A549 (cell line): ENCODE measurements around the gene FMNL2.

ENCODE experiments used
- EHMT2 ChIP-seq: fragments of 200-600 bp; sonication (generic); IDR thresholded peaks from 2 replicates; pipeline ENCODE4 v1.6.1; 2016; ENCODE audit warnings: antibody characterized with exemption, low read depth, mild to moderate bottlenecking, moderate library complexity
- HOXA7 ChIP-seq: fragments of 250-450 bp; sonication (Bioruptor Pico); IDR thresholded peaks from 2 replicates; pipeline ENCODE4 v1.5.0; 2020; ENCODE audit warnings: mild to moderate bottlenecking, moderate library complexity
- JUN ChIP-seq, 2 experiments: fragments of >200 bp; sonication (Bioruptor Twin); formaldehyde crosslinking; IDR thresholded peaks; 2 replicates in 1 of 2; 3 replicates in 1 of 2; pipeline ENCODE4 v1.6.1; 2016 to 2017
- JUNB ChIP-seq: fragments of >200 bp; sonication (Bioruptor Twin); formaldehyde crosslinking; IDR thresholded peaks from 2 replicates; pipeline ENCODE4 v1.6.1; 2016
- KDM1A ChIP-seq: fragments of 200-600 bp; sonication (generic); IDR thresholded peaks from 2 replicates; pipeline ENCODE4 v1.6.1; 2016; ENCODE audit warnings: low read depth, mild to moderate bottlenecking
- POLR2A ChIP-seq: IDR thresholded peaks from 2 replicates; pipeline ENCODE4 v1.6.1; 2012; ENCODE audit warnings: mild to moderate bottlenecking, low read length
- RARB ChIP-seq: fragments of 250-450 bp; sonication (Bioruptor Pico); IDR thresholded peaks from 2 replicates; pipeline ENCODE4 v1.8.0; 2021; ENCODE audit warnings: mild to moderate bottlenecking, moderate library complexity
- RCOR1 ChIP-seq: fragments of 150-350 bp; IDR thresholded peaks from 2 replicates; pipeline ENCODE4 v1.6.1; 2014; ENCODE audit warnings: antibody characterized with exemption, low read length, low read depth
- TF ChIP-seq, protein P1 (sequence below): fragments of >200 bp; sonication (Bioruptor Twin); formaldehyde crosslinking; IDR thresholded peaks from 3 replicates; pipeline ENCODE4 v1.5.1; 2016
- TF ChIP-seq, protein P2 (sequence below): IDR thresholded peaks from 2 replicates; pipeline ENCODE4 v1.6.1; 2012

DNA sequence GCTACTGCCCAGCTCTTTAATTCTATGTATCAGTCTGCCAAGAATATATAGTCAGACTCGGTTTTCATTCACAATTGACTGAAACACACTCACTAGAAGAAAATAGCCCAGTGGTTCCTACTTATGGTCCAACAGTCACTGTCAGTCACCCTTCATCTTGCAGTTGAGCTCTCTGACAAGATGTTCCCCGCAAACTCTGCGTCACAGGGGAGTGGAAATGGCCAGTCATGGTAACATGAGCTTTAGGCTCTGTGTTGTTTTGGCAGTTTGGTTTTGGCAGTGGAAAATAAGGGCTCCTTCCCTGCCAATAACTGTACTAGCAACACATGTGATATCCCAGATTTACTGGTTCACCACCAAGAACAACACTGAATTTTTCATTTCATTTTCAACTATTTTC lies 259.8 kb downstream of the FMNL2 start:
- TF ChIP-seq POLR2A: no peak
- no peak for TF ChIP-seq RARB (CRISPR knock-in tag)
- no peak for TF ChIP-seq HOXA7 (CRISPR knock-in tag)
- TF ChIP-seq RCOR1: no peak
- TF ChIP-seq, protein P1, sequence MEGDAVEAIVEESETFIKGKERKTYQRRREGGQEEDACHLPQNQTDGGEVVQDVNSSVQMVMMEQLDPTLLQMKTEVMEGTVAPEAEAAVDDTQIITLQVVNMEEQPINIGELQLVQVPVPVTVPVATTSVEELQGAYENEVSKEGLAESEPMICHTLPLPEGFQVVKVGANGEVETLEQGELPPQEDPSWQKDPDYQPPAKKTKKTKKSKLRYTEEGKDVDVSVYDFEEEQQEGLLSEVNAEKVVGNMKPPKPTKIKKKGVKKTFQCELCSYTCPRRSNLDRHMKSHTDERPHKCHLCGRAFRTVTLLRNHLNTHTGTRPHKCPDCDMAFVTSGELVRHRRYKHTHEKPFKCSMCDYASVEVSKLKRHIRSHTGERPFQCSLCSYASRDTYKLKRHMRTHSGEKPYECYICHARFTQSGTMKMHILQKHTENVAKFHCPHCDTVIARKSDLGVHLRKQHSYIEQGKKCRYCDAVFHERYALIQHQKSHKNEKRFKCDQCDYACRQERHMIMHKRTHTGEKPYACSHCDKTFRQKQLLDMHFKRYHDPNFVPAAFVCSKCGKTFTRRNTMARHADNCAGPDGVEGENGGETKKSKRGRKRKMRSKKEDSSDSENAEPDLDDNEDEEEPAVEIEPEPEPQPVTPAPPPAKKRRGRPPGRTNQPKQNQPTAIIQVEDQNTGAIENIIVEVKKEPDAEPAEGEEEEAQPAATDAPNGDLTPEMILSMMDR: no peak
- TF ChIP-seq JUN (IDR thresholded peaks at IDR 0.05): no peak
- TF ChIP-seq, protein P2, sequence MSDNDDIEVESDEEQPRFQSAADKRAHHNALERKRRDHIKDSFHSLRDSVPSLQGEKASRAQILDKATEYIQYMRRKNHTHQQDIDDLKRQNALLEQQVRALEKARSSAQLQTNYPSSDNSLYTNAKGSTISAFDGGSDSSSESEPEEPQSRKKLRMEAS: no peak
- TF ChIP-seq EHMT2: no peak
- TF ChIP-seq JUNB: no peak
- no peak for TF ChIP-seq KDM1A
